VCaP (cell line): ENCODE data around the gene CD207.

Experiments
- H3K27ac ChIP-seq: fragments of 450-650 bp; 2 replicates; pipeline ENCODE4 v1.5.1; 2017
- CTCF ChIP-seq: fragments of 450-650 bp; conservative IDR thresholded peaks from 2 replicates; pipeline ENCODE4 v1.5.1; 2017; ENCODE audit warnings: mild to moderate bottlenecking, moderate library complexity

Gene CD207

GRCh38 chr2:70790136-70790828 is 45.3 kb downstream of the CD207 start, which contains the start of gene FIGLA:
Gene FIGLA (minus strand): TSS chr2:70790643. CDS start chr2:70790638, 5 bp downstream.
- TF ChIP-seq CTCF = no peak
- H3K27ac ChIP-seq = no peak within 1 kb of the TSS

GRCh38 chr2:70789304-70790135 is 46.1 kb downstream of the CD207 start:
- peak; percentile 88 for TF ChIP-seq CTCF
- H3K27ac ChIP-seq = no peak overlapping the region

GRCh38 chr2:70785137-70785911 is 50.3 kb downstream of the CD207 start:
- TF ChIP-seq CTCF = peak; percentile 84
- H3K27ac ChIP-seq = no peak overlapping the region

- H3K27ac ChIP-seq = no peak overlapping the region
- TF ChIP-seq CTCF = no peak
These were observed 51.3 kb downstream of the CD207 start for GRCh38 chr2:70784320-70784719.
